Mesothelial cell of epicardium (in vitro differentiated cells): ENCODE data around the gene OSBPL5. TPM values are rescaled to one million over a fixed set of nuclear protein-coding genes. Genes with fewer than 3 reads are reported as not detected.

ENCODE experiments used
- DNase-seq, 2 experiments: peaks; one replicate each; pipeline ENCODE4 v3.0.0; 2021; ENCODE audit warnings: low spot score in 2 of 2; ENCODE audit not compliant: unreplicated experiment in 2 of 2
- H3K27ac Mint-ChIP-seq: 2 replicates; pipeline ENCODE4 v1.8.0; 2021; ENCODE audit warnings: mixed read lengths
- H3K27me3 Mint-ChIP-seq: 2 replicates; pipeline ENCODE4 v1.8.0; 2021; ENCODE audit warnings: low read depth, mixed read lengths
- H3K36me3 Mint-ChIP-seq: 2 replicates; pipeline ENCODE4 v1.8.0; 2021; ENCODE audit warnings: mixed read lengths
- H3K4me1 Mint-ChIP-seq: 2 replicates; pipeline ENCODE4 v1.8.0; 2021; ENCODE audit warnings: mixed read lengths
- H3K4me3 Mint-ChIP-seq: 2 replicates; pipeline ENCODE4 v1.8.0; 2021; ENCODE audit warnings: mild to moderate bottlenecking, moderate library complexity, mixed read lengths
- H3K9me3 Mint-ChIP-seq: 2 replicates; pipeline ENCODE4 v1.8.0; 2021; ENCODE audit warnings: mixed read lengths
- total RNA-seq: library from RNA; stranded (reverse); gene quantifications from 3 replicates; pipeline ENCODE4 v1.2.1, GENCODE V29; 2021
- TF ChIP-seq, protein P1 (sequence below): fragments of 200-600 bp; sonication (generic); IDR thresholded peaks from one replicate; pipeline ENCODE4 v1.5.0; 2021; ENCODE audit warnings: antibody characterized with exemption; ENCODE audit not compliant: unreplicated experiment

Gene OSBPL5
- total RNA-seq, 1 donor from 2014 or later = 37.1 TPM

DNA sequence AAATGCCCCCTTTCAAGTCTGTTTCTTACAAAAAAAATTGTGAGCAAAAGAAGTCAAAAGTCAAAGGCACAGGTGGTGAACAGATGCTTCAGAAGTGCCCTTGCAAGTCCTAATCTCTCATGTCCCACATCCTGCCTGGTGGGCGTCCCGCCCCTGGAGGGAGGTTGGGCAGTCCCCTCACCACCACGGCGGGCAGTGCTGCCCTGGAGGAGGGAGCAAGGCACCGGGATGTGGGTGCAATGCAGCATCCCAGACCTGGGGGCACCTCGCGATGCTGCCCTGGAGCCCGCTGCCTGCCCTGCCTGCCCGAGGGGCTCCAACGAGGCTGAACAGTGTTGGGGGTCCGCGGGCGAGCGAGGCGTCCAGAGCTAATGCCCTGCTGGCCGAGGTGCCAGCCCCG is 37.6 kb upstream of the OSBPL5 start:
- TF ChIP-seq, protein P1, sequence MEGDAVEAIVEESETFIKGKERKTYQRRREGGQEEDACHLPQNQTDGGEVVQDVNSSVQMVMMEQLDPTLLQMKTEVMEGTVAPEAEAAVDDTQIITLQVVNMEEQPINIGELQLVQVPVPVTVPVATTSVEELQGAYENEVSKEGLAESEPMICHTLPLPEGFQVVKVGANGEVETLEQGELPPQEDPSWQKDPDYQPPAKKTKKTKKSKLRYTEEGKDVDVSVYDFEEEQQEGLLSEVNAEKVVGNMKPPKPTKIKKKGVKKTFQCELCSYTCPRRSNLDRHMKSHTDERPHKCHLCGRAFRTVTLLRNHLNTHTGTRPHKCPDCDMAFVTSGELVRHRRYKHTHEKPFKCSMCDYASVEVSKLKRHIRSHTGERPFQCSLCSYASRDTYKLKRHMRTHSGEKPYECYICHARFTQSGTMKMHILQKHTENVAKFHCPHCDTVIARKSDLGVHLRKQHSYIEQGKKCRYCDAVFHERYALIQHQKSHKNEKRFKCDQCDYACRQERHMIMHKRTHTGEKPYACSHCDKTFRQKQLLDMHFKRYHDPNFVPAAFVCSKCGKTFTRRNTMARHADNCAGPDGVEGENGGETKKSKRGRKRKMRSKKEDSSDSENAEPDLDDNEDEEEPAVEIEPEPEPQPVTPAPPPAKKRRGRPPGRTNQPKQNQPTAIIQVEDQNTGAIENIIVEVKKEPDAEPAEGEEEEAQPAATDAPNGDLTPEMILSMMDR = no peak
- no peak overlapping the region for H3K4me3 Mint-ChIP-seq
- DNase-seq = no peak
- no peak overlapping the region for H3K27ac Mint-ChIP-seq
- peaks cover 67% of the 10 kb centered on the region for H3K27me3 Mint-ChIP-seq
- no peaks in the 10 kb centered on the region for H3K36me3 Mint-ChIP-seq
- H3K4me1 Mint-ChIP-seq = no peaks in the 10 kb centered on the region
- H3K9me3 Mint-ChIP-seq = no peaks in the 10 kb centered on the region

DNA sequence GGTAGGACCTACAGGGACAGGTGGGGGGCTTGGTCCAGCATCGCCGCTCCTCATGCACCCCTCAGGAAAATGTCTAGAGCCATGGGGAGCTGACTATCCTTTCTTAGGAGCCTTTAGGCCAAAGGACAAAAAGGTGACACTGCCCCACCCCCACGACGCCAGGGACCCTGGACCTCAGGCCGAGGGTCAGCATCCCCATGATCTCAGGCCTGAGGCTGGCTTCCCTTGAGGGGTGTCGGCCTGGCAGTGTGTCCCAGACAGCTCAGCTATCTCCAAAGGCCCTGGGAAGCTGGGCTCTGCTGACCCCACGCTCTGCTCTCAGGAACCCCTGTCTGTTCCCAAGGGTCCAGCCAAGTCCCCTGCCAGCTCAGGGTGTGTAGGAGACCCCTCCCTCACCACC is 37.2 kb upstream of the OSBPL5 start:
- no peaks in the 10 kb centered on the region for H3K36me3 Mint-ChIP-seq
- H3K9me3 Mint-ChIP-seq = no peaks in the 10 kb centered on the region
- H3K4me3 Mint-ChIP-seq = no peak overlapping the region
- DNase-seq = no peak
- TF ChIP-seq, protein P1 = no peak
- H3K27me3 Mint-ChIP-seq = peaks cover 67% of the 10 kb centered on the region
- H3K27ac Mint-ChIP-seq = no peak overlapping the region
- no peaks in the 10 kb centered on the region for H3K4me1 Mint-ChIP-seq

DNA sequence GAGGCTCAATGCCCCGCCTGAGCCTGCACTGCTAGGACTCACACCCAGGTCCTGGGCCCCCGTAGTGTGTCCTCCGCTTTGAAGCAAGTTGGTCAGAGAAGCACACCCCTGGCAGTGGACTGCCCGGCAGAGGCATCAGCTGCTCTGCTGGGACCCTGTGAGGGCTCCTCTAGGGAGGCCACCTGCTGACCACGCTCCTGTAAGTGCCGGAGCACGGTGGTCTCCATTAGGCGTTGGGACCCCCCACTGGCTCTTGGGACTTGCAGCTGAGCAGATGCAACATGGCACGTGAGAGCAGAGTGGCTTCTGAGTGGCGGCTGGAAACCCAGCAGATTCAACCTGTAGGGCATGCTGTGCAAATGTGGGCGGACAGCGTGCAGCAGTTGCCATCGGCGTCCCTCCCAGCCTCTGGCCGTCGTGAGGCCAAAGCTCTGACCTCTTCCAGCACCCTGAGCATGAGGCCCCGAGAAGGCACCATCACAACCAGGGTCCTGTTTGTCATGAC is 36.6 kb upstream of the OSBPL5 start:
- no peak overlapping the region for H3K27ac Mint-ChIP-seq
- H3K9me3 Mint-ChIP-seq = no peaks in the 10 kb centered on the region
- no peaks in the 10 kb centered on the region for H3K36me3 Mint-ChIP-seq
- H3K4me1 Mint-ChIP-seq = no peaks in the 10 kb centered on the region
- no peak overlapping the region for H3K4me3 Mint-ChIP-seq
- peaks cover 67% of the 10 kb centered on the region for H3K27me3 Mint-ChIP-seq
- peak in 1 of 2 experiments; percentile 12 for DNase-seq
- TF ChIP-seq, protein P1 = no peak

DNA sequence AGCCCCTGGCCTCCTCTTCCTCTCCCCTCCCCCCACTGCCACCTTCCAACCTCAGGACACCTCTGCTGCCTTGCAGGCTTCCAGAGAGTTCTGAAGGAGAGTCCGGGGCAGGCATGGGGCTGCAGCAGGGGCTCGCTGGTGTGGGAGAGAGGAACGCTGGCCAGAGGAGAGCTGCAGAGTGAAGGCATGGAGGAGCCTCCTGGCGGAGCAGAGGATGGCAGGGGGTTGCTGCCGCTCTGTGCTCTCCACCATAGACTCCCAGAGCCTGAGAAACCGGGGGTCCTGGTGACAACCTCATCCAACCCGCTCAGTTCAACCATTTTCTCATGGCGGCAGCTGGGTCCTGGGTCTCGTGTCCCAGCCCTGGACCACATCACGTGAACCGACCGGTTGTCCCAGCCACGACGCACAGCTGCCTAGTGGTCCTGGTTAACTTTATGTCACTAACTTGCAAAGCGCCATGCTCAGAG is 36.0 kb upstream of the OSBPL5 start:
- Mint-ChIP-seq H3K27me3 (peaks cover 67% of the 10 kb centered on the region), H3K4me1 (no peaks in the 10 kb centered on the region), H3K9me3 (no peaks in the 10 kb centered on the region), H3K4me3 (no peak overlapping the region), H3K27ac (no peak overlapping the region), H3K36me3 (no peaks in the 10 kb centered on the region)
- peak in 1 of 2 experiments; percentile 15 for DNase-seq
- TF ChIP-seq, protein P1 = no peak

DNA sequence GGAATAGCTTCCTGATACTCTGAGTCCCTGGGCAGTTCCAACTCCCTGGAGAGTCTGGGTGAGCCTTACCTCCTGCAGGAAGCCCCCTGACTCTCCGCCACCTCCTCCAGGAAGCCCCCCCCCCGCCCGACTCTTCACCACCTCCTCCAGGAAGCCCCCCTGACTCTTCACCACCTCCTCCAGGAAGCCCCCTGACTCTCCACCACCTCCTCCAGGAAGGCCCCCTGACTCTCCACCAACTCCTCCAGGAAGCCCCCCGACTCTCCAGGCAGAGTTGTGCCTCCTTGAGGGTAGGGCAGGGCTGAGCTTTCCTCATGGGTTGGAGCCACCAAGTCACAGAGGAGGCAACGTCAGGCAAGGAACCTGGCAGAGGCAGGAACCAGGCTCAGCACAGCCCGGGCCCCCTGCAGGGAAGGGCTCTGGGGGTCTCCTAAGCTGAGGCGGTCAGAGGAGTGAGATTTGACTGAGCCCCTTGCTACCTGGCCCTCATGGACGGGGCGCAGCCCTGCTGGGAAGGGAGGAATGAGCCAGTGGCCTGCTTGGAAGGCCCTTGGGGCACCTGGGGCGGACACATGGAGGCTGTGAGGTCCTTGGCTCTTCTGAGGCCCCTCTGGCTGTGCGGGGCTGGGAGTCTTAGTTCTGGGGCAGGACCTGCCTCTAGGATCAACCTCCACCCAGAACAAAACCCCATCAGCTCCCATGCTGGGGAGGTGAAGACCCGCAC is 35.4 kb upstream of the OSBPL5 start:
- Mint-ChIP-seq H3K4me3 (no peak overlapping the region), H3K27ac (no peak overlapping the region), H3K4me1 (peaks cover 3% of the 10 kb centered on the region), H3K9me3 (no peaks in the 10 kb centered on the region), H3K27me3 (peaks cover 63% of the 10 kb centered on the region), H3K36me3 (no peaks in the 10 kb centered on the region)
- TF ChIP-seq, protein P1 = no peak
- DNase-seq = peak in 1 of 2 experiments; percentile 6
